Stimulated activated naive CD8-positive, alpha-beta T cell treated with anti-CD3 and anti-CD28 coated beads, Interleukin-15, Interleukin-2, amounts not matched to agents 100 ng/mL and 50 ng/mL, for 24 hours (primary cell): ENCODE measurements around the gene HTR2B.
"Not testable (repeated sequence)": the region's sequence is repeated elsewhere in the genome, so short reads cannot be mapped to it uniquely, and the experiment has no call there.

ENCODE experiments used
- H3K27ac Mint-ChIP-seq: one replicate; pipeline ENCODE4 v1.8.0; 2021; ENCODE audit warnings: mild to moderate bottlenecking, mixed read lengths
- H3K27me3 Mint-ChIP-seq: one replicate; pipeline ENCODE4 v1.8.0; 2021; ENCODE audit warnings: mixed read lengths
- H3K36me3 Mint-ChIP-seq: one replicate; pipeline ENCODE4 v1.8.0; 2021; ENCODE audit warnings: low read depth, mixed read lengths
- H3K4me1 Mint-ChIP-seq: one replicate; pipeline ENCODE4 v1.8.0; 2021; ENCODE audit warnings: low read depth, mixed read lengths
- H3K4me3 Mint-ChIP-seq: one replicate; pipeline ENCODE4 v1.8.0; 2021; ENCODE audit warnings: mild to moderate bottlenecking, mixed read lengths
- H3K9me3 Mint-ChIP-seq: one replicate; pipeline ENCODE4 v1.8.0; 2021; ENCODE audit warnings: mixed read lengths

HTR2B gene

DNA sequence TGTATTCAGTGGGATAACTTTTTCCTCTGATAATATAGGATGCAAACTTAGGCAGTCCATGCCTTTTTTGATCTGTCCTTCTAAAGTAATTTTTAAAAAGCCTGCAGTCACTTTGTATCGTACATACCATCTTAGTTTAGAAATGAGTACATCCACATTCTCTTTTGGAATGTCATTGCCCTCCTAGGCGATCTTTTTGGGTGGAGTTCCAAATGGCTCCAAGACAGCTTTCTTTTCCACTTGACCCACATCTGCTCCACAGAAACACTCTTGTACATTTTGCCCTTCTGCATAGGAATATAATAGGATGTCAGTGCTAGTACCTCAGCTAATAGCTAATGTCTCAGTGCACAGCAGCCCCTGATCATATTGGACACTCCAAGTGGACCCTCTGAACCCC lies 21.8 kb upstream of the HTR2B start:
- H3K36me3 Mint-ChIP-seq, result peaks cover 65% of the 10 kb centered on the region
- H3K27ac Mint-ChIP-seq, result no peak overlapping the region
- H3K27me3 Mint-ChIP-seq, result no peaks in the 10 kb centered on the region
- H3K9me3 Mint-ChIP-seq, result no peaks in the 10 kb centered on the region
- H3K4me3 Mint-ChIP-seq, result no peak overlapping the region
- no peaks in the 10 kb centered on the region for H3K4me1 Mint-ChIP-seq

DNA sequence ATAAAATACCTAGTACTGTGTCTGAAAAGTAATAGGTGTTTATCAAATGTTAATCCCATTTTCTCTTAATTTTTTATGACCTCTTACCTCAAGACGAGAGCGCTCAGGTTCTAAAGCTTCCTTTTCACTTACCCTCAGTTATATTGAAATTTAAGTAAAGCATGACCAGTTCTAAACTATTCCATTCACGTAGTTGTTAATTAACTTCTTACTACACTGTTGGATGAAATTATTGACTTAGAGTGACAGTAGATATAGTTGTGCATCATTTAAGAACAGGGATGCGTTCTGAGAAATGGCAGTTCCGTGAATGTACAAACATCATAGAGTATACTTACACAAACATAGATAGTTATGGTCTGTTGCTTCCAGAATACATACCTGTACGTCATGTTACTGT lies 20.1 kb upstream of the HTR2B start:
- Mint-ChIP-seq H3K27ac (no peak overlapping the region), H3K36me3 (peaks cover 59% of the 10 kb centered on the region), H3K4me1 (no peaks in the 10 kb centered on the region), H3K27me3 (no peaks in the 10 kb centered on the region), H3K4me3 (no peak overlapping the region), H3K9me3 (no peaks in the 10 kb centered on the region)

DNA sequence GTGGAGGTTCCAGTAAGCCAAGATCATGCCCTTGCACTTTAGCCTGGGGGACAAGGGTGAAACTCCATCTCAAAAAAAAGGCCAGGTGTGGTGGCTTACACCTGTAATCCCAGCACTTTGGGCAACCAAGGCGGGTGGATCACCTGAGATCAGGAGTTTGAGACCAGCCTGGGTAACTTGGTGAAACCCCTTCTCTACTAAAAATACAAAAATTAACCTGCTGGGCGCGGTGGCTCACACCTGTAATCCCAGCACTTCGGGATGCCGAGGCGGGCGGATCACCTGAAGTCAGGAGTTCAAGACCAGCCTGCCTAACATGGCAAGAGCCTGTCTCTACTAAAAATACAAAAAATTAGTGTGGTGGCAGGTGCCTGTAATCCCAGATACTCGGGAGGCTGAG lies 16.0 kb upstream of the HTR2B start:
- not testable (repeated sequence) for H3K27ac Mint-ChIP-seq, H3K4me1 Mint-ChIP-seq, H3K9me3 Mint-ChIP-seq, H3K27me3 Mint-ChIP-seq, H3K4me3 Mint-ChIP-seq
- H3K36me3 Mint-ChIP-seq, result peaks cover 29% of the 10 kb centered on the region

DNA sequence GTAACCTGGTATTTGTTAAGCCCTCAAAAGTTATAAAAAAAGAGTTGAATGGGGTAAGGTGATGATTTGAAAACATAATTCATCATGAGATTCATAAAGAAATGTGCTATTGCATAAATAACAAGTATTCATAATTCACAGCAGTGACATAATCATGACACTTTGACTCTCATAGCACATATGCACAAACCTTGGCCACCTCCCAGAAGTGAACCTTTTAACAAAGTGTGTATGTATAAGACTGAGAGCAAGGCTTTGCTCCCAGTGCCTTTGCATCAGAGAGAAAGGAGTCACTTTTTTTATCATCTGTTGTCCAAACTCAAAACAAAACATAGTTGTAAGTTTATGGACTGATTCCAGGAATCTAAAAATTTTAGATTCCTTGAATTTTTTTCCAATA lies 15.0 kb upstream of the HTR2B start:
- Mint-ChIP-seq H3K4me3 (no peak overlapping the region), H3K9me3 (no peaks in the 10 kb centered on the region), H3K36me3 (peaks cover 29% of the 10 kb centered on the region), H3K27ac (no peak overlapping the region), H3K4me1 (no peaks in the 10 kb centered on the region), H3K27me3 (no peaks in the 10 kb centered on the region)

DNA sequence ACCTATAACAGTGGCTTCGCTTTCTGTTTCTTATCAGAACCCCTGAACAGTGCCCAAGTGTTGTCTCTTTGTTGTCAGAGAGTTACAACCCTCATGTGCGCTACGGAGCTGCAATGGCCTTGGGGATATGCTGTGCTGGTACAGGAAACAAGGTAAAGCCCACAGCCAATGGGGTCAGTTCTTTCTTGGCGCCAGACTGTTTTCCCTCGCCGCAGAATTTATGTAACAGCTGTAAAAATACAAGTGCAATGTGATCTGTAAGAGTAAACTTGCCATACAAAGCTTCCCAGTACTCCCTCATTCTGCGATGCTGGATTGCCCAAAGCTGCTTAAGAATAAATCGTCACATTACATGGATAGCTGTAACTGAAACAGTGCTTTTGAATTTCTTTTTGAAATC lies 13.9 kb upstream of the HTR2B start:
- no peaks in the 10 kb centered on the region for H3K9me3 Mint-ChIP-seq
- peaks cover 26% of the 10 kb centered on the region for H3K36me3 Mint-ChIP-seq
- H3K4me3 Mint-ChIP-seq, result no peak overlapping the region
- H3K27ac Mint-ChIP-seq, result no peak overlapping the region
- no peaks in the 10 kb centered on the region for H3K27me3 Mint-ChIP-seq
- no peaks in the 10 kb centered on the region for H3K4me1 Mint-ChIP-seq

DNA sequence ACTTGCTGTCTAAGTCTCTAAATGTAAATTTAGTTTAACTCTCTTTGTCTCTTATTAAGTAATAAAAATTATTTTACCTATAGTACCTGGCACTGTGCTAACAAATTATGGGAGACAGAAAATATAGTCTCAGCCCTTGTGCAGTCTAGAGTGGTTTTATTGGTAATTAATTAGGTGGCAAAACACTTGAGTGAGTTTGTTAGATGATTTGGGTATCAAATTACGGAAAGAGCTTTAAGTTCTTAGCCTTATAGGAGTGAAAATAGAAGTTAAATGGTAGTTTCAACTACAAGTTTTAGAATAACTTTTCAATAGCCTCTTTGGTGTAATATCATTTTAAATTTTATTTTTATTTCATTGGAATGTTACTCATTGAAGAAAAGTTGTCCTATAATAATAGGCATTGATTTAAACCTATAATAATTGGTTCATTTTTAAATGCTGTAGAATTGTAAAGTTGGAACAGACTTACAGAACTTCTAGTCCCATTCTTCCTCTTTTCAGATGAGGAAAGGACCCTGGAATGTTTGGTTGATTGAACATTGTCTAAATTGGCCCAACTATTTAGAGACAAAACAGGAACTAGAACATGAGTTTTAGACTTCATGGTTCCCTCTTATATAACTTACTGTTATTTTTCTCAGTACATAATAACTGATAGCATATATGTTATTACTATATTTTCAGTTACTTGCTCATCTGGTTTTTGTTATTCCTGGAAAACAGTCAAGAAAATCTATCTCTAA lies 10.2 kb upstream of the HTR2B start:
- Mint-ChIP-seq H3K4me3 (no peak overlapping the region), H3K9me3 (no peaks in the 10 kb centered on the region), H3K4me1 (peaks cover 8% of the 10 kb centered on the region), H3K27me3 (no peaks in the 10 kb centered on the region), H3K36me3 (peaks cover 16% of the 10 kb centered on the region), H3K27ac (no peak overlapping the region)

DNA sequence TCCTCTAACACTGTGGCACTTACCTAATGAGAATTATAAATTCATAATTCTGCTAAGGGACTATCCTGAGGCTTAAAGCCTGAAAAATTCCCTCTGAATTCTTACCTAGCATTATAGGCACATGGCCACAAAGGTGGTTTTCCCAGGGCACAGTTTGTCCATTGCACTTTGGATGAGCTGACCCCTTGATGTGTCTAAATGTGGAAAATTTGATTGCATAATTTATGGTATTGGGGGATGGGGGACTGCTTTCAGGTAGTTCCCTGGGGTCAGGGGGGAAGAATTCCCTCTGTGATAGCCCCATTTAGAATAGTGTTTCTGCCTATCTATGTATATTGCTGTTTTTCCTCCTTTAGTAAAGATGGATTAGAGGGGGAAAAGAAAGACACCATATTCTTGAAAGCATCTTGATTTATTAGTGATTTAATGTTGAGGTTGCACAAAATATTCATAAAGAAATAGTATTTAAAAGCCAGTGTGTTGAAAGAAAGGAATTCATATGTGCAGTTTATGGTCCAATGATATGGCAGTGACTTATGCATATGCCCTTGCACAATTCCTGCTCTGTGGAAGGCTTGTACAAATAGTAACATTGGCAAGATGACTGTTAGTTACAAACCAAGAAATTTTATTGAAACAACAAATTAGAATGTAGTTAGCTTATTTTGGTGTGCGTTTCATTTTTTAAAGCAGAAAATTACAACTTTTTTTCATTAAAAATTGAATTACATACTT lies 8.7 kb upstream of the HTR2B start:
- Mint-ChIP-seq H3K36me3 (peaks cover 20% of the 10 kb centered on the region), H3K4me1 (peaks cover 8% of the 10 kb centered on the region), H3K9me3 (no peaks in the 10 kb centered on the region), H3K27ac (no peak overlapping the region), H3K27me3 (no peaks in the 10 kb centered on the region), H3K4me3 (no peak overlapping the region)

DNA sequence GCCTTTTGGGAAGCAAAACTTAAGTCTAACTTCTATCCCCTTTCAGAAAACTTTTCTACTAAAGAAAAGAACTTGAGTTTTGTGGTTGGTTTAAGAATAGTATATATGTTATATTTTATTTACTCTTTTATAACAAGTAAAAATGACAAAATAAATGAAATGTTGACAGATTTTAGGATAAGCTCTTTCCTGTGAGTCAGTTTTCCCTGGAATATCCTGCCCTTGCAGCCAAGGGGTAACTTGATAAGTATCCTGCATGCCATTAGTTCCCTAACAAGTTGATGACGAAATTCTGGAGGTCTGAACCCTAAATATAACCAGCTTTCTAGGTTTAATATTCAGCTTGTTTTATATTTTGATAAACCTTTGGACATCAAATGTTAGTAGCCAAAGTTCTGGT lies 7.3 kb upstream of the HTR2B start:
- Mint-ChIP-seq H3K36me3 (peaks cover 16% of the 10 kb centered on the region), H3K4me1 (peaks cover 8% of the 10 kb centered on the region), H3K27me3 (no peaks in the 10 kb centered on the region), H3K9me3 (no peaks in the 10 kb centered on the region), H3K27ac (no peak overlapping the region), H3K4me3 (no peak overlapping the region)

DNA sequence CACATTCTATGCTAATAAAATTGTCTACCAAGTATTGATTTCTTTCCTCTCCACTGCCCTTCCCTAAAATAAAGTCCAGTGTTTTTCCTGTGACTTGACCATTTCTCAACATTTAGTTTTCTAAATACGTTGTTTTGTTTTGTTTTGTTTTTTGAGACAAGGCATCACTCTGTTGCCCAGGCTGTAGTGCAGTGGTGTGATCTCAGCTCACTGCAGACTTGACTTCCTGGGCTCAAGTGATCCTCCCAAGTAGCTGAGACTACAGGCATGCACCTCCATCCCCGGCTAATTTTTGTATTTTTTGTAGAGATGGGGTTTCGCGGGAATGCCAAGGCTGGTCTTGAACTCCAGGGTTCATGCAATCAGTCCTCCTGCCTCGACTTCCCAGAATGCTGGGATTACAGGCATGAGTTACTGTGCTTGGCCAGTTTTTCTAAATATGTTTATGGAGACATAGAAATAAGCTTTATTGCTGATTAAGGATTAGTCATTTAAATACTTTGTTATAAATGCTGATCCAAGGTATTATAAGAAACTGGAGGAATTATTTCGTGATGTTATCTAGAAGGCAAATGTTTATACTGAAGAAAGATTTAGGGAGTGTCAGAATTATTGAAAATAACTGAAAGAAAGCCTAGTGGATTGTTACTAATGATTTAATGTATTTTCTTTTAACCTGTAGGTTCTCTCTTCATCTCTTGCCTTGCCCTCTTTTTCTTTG lies 5.7 kb upstream of the HTR2B start:
- no peak overlapping the region for H3K27ac Mint-ChIP-seq

DNA sequence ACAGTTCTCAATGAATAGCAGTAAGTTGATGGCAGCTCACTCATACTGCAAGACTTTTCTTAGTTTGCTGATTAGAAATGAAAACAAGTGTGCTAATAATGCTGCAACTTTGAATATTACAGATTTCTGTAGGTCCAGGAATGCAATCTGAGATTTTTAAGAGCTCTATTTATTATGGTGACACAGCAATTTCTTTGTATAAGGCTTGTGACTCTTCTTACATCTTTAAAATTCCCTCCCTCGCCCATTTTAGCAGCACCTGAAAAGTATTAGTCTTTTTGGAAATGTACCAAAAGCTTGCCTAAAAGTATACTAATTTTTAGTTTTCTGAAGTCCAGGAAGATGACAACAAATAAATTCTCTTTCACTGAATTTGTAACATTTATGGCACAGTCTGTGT lies 4.4 kb upstream of the HTR2B start:
- H3K27ac Mint-ChIP-seq, result no peak overlapping the region
- peaks cover 7% of the 10 kb centered on the region for H3K36me3 Mint-ChIP-seq
- H3K4me1 Mint-ChIP-seq, result peaks cover 16% of the 10 kb centered on the region
- H3K4me3 Mint-ChIP-seq, result no peak overlapping the region
- H3K9me3 Mint-ChIP-seq, result no peaks in the 10 kb centered on the region
- no peaks in the 10 kb centered on the region for H3K27me3 Mint-ChIP-seq

More for the DNA sequence above, 5.7 kb upstream of the HTR2B start:
- H3K9me3 Mint-ChIP-seq, result no peaks in the 10 kb centered on the region
- H3K36me3 Mint-ChIP-seq, result peaks cover 8% of the 10 kb centered on the region
- peaks cover 8% of the 10 kb centered on the region for H3K4me1 Mint-ChIP-seq
- no peaks in the 10 kb centered on the region for H3K27me3 Mint-ChIP-seq
- H3K4me3 Mint-ChIP-seq, result no peak overlapping the region

DNA sequence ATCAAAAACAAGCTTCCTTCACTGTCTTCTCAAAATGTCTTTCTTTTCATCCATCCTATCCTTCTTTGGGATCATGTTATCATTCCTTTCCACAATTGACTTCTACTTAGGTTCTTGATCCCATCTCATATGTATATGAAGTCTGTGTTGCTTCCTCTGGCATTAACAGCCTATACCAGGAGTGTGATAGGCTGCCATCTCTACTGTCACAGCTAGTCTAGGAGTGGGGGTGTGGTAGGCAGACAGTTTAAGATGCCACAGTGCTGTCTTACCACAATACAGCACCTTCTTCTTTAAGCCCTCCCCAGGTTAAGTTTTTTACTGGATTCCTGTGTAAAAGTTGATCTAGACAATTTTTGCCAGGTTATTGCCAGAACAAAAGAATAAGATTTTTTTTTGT lies 3.7 kb upstream of the HTR2B start:
- Mint-ChIP-seq H3K9me3 (no peaks in the 10 kb centered on the region), H3K4me1 (peaks cover 23% of the 10 kb centered on the region), H3K27ac (no peak overlapping the region), H3K4me3 (no peak overlapping the region), H3K36me3 (peaks cover 7% of the 10 kb centered on the region), H3K27me3 (no peaks in the 10 kb centered on the region)

DNA sequence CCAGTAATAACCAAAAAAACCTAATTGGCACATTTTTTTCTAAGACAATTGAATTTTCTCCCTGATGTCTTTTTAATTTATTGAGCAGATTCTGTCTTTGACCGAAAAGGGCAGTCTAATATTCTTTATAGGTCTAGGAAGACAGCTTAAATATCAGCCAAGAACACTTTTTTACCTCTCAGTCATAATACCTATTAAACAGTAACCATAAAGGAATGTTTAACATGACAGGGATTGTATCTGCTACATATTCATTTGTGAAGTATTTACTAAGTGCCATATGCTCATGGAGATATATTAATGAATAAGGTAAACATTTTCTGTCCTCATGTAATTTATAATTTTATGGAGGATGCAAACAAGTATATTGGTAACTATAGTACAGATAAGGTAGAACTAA lies 3.1 kb upstream of the HTR2B start:
- Mint-ChIP-seq H3K36me3 (peaks cover 7% of the 10 kb centered on the region), H3K9me3 (no peaks in the 10 kb centered on the region), H3K27ac (no peak overlapping the region), H3K4me1 (peaks cover 27% of the 10 kb centered on the region), H3K27me3 (no peaks in the 10 kb centered on the region), H3K4me3 (no peak overlapping the region)

DNA sequence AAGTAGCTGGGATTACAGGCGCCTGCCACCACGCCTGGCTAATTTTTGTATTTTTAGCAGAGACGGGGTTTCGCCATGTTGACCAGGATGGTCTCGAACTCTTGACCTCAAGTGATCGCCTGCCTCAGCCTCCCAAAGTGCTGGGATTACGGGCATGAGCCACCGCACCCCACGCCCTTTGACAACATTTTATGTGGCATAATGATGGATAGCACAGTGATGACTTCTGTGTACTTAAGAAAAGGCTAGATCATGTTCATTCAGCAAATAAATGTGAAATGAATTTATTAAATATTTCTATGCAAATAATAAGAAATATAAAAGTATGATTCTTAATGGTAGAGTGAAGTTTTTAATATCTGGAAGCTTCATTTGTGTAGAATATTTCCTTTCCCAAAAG lies 2.6 kb upstream of the HTR2B start:
- Mint-ChIP-seq H3K9me3 (no peaks in the 10 kb centered on the region), H3K27ac (no peak overlapping the region), H3K27me3 (no peaks in the 10 kb centered on the region), H3K4me3 (no peak overlapping the region), H3K36me3 (peaks cover 7% of the 10 kb centered on the region), H3K4me1 (peaks cover 22% of the 10 kb centered on the region)

DNA sequence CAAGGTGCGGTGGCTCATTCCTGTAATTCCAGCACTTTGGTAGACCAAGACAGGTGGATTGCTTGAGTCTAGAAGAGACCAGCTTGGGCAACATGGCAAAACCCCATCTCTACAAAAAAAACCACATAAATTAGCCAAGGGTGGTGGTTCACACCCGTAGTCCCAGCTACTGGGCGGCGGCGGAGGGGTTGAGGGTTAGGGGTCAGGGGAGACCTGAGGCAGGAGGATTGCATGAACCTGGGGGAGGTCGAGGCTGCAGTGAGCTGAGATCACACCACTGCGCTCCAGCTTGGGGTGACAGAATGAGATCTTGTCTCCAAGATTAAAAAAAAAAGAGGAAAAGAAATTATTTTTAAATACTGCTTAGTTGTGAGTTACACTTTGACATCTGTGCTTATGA lies 1.3 kb upstream of the HTR2B start:
- H3K27me3 Mint-ChIP-seq, result no peaks in the 10 kb centered on the region
- H3K27ac Mint-ChIP-seq, result no peak overlapping the region
- no peak overlapping the region for H3K4me3 Mint-ChIP-seq
- H3K9me3 Mint-ChIP-seq, result no peaks in the 10 kb centered on the region
- H3K36me3 Mint-ChIP-seq, result peaks cover 7% of the 10 kb centered on the region
- H3K4me1 Mint-ChIP-seq, result peaks cover 20% of the 10 kb centered on the region

DNA sequence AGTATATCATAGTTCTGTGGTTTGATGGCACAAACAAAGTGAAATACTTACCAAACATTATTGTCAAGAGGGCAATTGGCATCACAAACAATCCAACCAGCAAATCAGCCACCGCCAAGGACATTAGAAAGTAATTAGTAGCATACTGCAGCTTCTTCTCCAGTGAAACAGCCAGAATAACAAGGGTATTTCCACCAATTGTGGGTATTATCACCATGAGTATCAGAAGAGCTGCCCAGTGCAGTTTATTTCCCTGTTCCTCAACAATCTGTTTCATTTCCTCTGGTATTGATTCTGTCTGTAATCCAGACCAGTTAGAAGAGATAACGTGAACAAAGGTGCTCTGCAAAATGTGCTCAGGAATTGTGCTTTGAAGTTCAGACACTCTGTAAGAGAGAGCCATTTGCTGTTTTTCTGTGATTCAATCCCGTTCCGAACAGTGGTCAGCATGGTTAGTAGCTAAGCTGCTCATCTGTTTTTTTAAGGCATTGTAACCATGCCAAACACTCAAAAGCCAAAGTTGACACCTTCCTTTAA lies 1.4 kb downstream of the HTR2B start:
- Mint-ChIP-seq H3K9me3 (no peaks in the 10 kb centered on the region), H3K27ac (no peak overlapping the region), H3K4me3 (no peak overlapping the region), H3K27me3 (no peaks in the 10 kb centered on the region), H3K4me1 (peaks cover 20% of the 10 kb centered on the region), H3K36me3 (peaks cover 9% of the 10 kb centered on the region)
